HG02642 (cell line): ENCODE results near the gene EXOC7.

Experiments
- ATAC-seq: cut with Tn5 transposase; IDR thresholded peaks from one replicate; pipeline ENCODE4 v1.9.1; 2021; ENCODE audit warnings: mild to moderate bottlenecking; ENCODE audit not compliant: unreplicated experiment, poor library complexity

Gene EXOC7

GRCh38 chr17:76103274-76104139 is at the start of gene EXOC7:
Gene EXOC7 (minus strand): TSS chr17:76103787. CDS start chr17:76103692, 95 bp downstream.
- ATAC-seq = peak; percentile 89

GRCh38 chr17:76153202-76153601 is 49.6 kb upstream of the EXOC7 start:
- no peak for ATAC-seq

GRCh38 chr17:76152591-76152990 is 49.0 kb upstream of the EXOC7 start:
- ATAC-seq = no peak

- no peak for ATAC-seq
Measured at GRCh38 chr17:76151896-76152454, 48.4 kb upstream of the EXOC7 start.

GRCh38 chr17:76150712-76151622 is 47.4 kb upstream of the EXOC7 start:
- no peak for ATAC-seq

GRCh38 chr17:76149214-76149613 is 45.6 kb upstream of the EXOC7 start:
- no peak for ATAC-seq

- no peak for ATAC-seq
Measured at GRCh38 chr17:76148015-76148326, 44.4 kb upstream of the EXOC7 start.

- no peak for ATAC-seq
Measured at GRCh38 chr17:76147211-76148014, 43.8 kb upstream of the EXOC7 start.

- ATAC-seq = no peak
Measured at GRCh38 chr17:76146053-76146851, 42.7 kb upstream of the EXOC7 start.

GRCh38 chr17:76145231-76146052 is 41.9 kb upstream of the EXOC7 start:
- no peak for ATAC-seq

GRCh38 chr17:76142585-76143041 is 39.0 kb upstream of the EXOC7 start:
- ATAC-seq = no peak

GRCh38 chr17:76142039-76142584 is 38.5 kb upstream of the EXOC7 start:
- no peak for ATAC-seq

- ATAC-seq = peak; percentile 72
Measured at GRCh38 chr17:76141212-76142038, 37.8 kb upstream of the EXOC7 start, which contains the start of gene FOXJ1. Gene FOXJ1 (minus strand): TSS chr17:76141245. CDS start chr17:76140395, 850 bp downstream.

GRCh38 chr17:76140661-76141211 is 37.1 kb upstream of the EXOC7 start:
- ATAC-seq = no peak

- no peak for ATAC-seq
Measured at GRCh38 chr17:76139801-76140660, 36.4 kb upstream of the EXOC7 start.
